SK-N-SH (cell line): Measurements from ENCODE around the gene SEMA3D. TPM values are rescaled to one million over a fixed set of nuclear protein-coding genes. Genes with fewer than 3 reads are reported as not detected.

Experiments
- CTCF ChIA-PET: fragments of 300-600, 350-600 bp; formaldehyde crosslinking; extraction: SDS; loops from one replicate; lab custom pipeline; 2021; lab: Yijun Ruan, JAX
- POLR2A ChIA-PET: fragments of 350-600 bp; sonication (Branson Sonifier 250); formaldehyde crosslinking; extraction: SDS; loops from one replicate; lab custom pipeline; 2020; ENCODE audit warnings: antibody characterized with exemption, inconsistent platforms; lab: Yijun Ruan, JAX
- DNase-seq: peaks from one replicate; pipeline ENCODE4 v3.0.0; 2012
- H2AFZ ChIP-seq: fragments of 200-600 bp; sonication (generic); 2 replicates; pipeline ENCODE4 v1.8.1; 2016; ENCODE audit warnings: antibody characterized with exemption, mild to moderate bottlenecking, low read depth
- H3F3A ChIP-seq: fragments of 200-600 bp; sonication (generic); replicated peaks from 2 replicates; pipeline ENCODE3; 2016; ENCODE audit warnings: antibody characterized with exemption, mild to moderate bottlenecking; ENCODE audit not compliant: insufficient read depth
- H3K27ac ChIP-seq, 2 experiments: fragments of 200-500 bp in 1 of 2; fragments of 200-600 bp in 1 of 2; sonication (Bioruptor generic) in 1 of 2; sonication (generic), shearing (Covaris generic) in 1 of 2; 2 replicates each; pipeline versions ENCODE4 v1.5.1 to v1.6.1; 2014 to 2016; ENCODE audit warnings: low read depth in 2 of 2, inconsistent platforms in 1 of 2, low read length in 1 of 2, mild to moderate bottlenecking in 1 of 2, mixed read lengths in 1 of 2
- H3K27me3 ChIP-seq: fragments of 200-600 bp; sonication (generic), shearing (Covaris generic); 2 replicates; pipeline ENCODE4 v1.6.1; 2016; ENCODE audit warnings: mixed run types; ENCODE audit not compliant: insufficient read depth
- H3K36me3 ChIP-seq, 2 experiments: fragments of 200-500 bp in 1 of 2; fragments of 200-600 bp in 1 of 2; sonication (Bioruptor generic) in 1 of 2; sonication (generic) in 1 of 2; replicated peaks in 1 of 2; 2 replicates each; pipeline versions ENCODE3 to v1.5.1; 2014 to 2016; ENCODE audit warnings: low read length in 1 of 2, mild to moderate bottlenecking in 1 of 2; ENCODE audit not compliant: insufficient read depth in 2 of 2, control insufficient read depth in 1 of 2
- H3K4me1 ChIP-seq, 2 experiments: fragments of 200-500 bp in 1 of 2; fragments of 200-600 bp in 1 of 2; sonication (Bioruptor generic) in 1 of 2; sonication (generic), shearing (Covaris generic) in 1 of 2; 2 replicates each; pipeline versions ENCODE4 v1.5.1 to v1.6.1; 2014 to 2016; ENCODE audit warnings: low read depth in 1 of 2, low read length in 1 of 2, mixed run types in 1 of 2; ENCODE audit not compliant: insufficient read depth in 2 of 2, control insufficient read depth in 1 of 2
- H3K4me2 ChIP-seq: fragments of 200-600 bp; sonication (generic), shearing (Covaris generic); 2 replicates; pipeline ENCODE4 v1.6.1; 2017; ENCODE audit warnings: mixed run types
- H3K4me3 ChIP-seq, 2 experiments: fragments of 200-500 bp in 1 of 2; fragments of 200-600 bp in 1 of 2; sonication (Bioruptor generic) in 1 of 2; sonication (generic), shearing (Covaris generic) in 1 of 2; 2 replicates each; pipeline versions ENCODE4 v1.5.1 to v1.8.1; 2014 to 2016; ENCODE audit warnings: low read depth in 2 of 2, inconsistent platforms in 1 of 2, low read length in 1 of 2, mild to moderate bottlenecking in 1 of 2, mixed read lengths in 1 of 2, moderate library complexity in 1 of 2
- H3K79me2 ChIP-seq: fragments of 200-600 bp; sonication (generic); 2 replicates; pipeline ENCODE4 v1.8.1; 2017; ENCODE audit warnings: mild to moderate bottlenecking; ENCODE audit not compliant: insufficient read depth
- H3K9ac ChIP-seq: fragments of 200-600 bp; sonication (generic); 2 replicates; pipeline ENCODE4 v1.6.1; 2017; ENCODE audit warnings: mixed run types
- H3K9me2 ChIP-seq: fragments of 200-600 bp; sonication (generic); 2 replicates; pipeline ENCODE4 v1.6.1; 2017; ENCODE audit warnings: mixed run types
- H3K9me3 ChIP-seq: fragments of 200-600 bp; sonication (generic); 2 replicates; pipeline ENCODE4 v1.6.1; 2017; ENCODE audit warnings: mixed run types, mild to moderate bottlenecking, moderate library complexity
- H4K20me1 ChIP-seq: fragments of 200-600 bp; sonication (generic); 2 replicates; pipeline ENCODE4 v1.6.1; 2017; ENCODE audit warnings: mild to moderate bottlenecking, mixed run types; ENCODE audit not compliant: insufficient read depth
- CHD2 ChIP-seq: fragments of 150-350 bp; IDR thresholded peaks from 2 replicates; pipeline ENCODE4 v1.6.1; 2018; ENCODE audit warnings: low read length; ENCODE audit not compliant: partially characterized antibody
- EZH2phosphoT487 ChIP-seq: fragments of 200-600 bp; sonication (generic); IDR thresholded peaks from 2 replicates; pipeline ENCODE4 v1.6.1; 2017; ENCODE audit warnings: low read depth, mixed run types, mild to moderate bottlenecking, antibody characterized with exemption, moderate library complexity, borderline replicate concordance
- FOSL2 ChIP-seq: IDR thresholded peaks from 2 replicates; pipeline ENCODE4 v1.4.0; 2012; ENCODE audit warnings: low read depth, mild to moderate bottlenecking, moderate library complexity, borderline replicate concordance
- FOXM1 ChIP-seq: IDR thresholded peaks from 2 replicates; pipeline ENCODE4 v1.4.0; 2012; ENCODE audit warnings: low read depth, mild to moderate bottlenecking
- GABPA ChIP-seq: IDR thresholded peaks from 2 replicates; pipeline ENCODE4 v1.4.0; 2012; ENCODE audit warnings: low read depth, mild to moderate bottlenecking
- JUND ChIP-seq: IDR thresholded peaks from 2 replicates; pipeline ENCODE4 v1.4.0; 2012
- MEF2A ChIP-seq: IDR thresholded peaks from 2 replicates; pipeline ENCODE4 v1.4.0; 2012; ENCODE audit warnings: low read depth, borderline replicate concordance
- NRF1 ChIP-seq: IDR thresholded peaks from 2 replicates; pipeline ENCODE4 v1.6.1; 2012; ENCODE audit warnings: low read depth, mild to moderate bottlenecking, low read length
- PBX3 ChIP-seq: IDR thresholded peaks from 2 replicates; pipeline ENCODE4; 2012
- RAD21 ChIP-seq: IDR thresholded peaks from 2 replicates; pipeline ENCODE4 v1.6.1; 2012; ENCODE audit warnings: mild to moderate bottlenecking, low read length
- REST ChIP-seq: IDR thresholded peaks from 2 replicates; pipeline ENCODE4 v1.6.1; 2012; ENCODE audit warnings: mild to moderate bottlenecking, low read depth, low read length, moderate library complexity
- RFX5 ChIP-seq: IDR thresholded peaks from 2 replicates; pipeline ENCODE4 v1.6.1; 2012; ENCODE audit warnings: mild to moderate bottlenecking, improper control_type of control experiment, low read length
- SIN3A ChIP-seq: IDR thresholded peaks from 2 replicates; pipeline ENCODE4 v1.6.1; 2012; ENCODE audit warnings: low read depth, mild to moderate bottlenecking, low read length, moderate library complexity, borderline replicate concordance
- SMC3 ChIP-seq: IDR thresholded peaks from 2 replicates; pipeline ENCODE4 v1.6.1; 2012; ENCODE audit warnings: low read depth, low read length, improper control_type of control experiment
- TAF1 ChIP-seq: IDR thresholded peaks from 2 replicates; pipeline ENCODE4 v1.6.1; 2012; ENCODE audit warnings: low read depth, mild to moderate bottlenecking, low read length, moderate library complexity, borderline replicate concordance
- USF1 ChIP-seq: IDR thresholded peaks from 2 replicates; pipeline ENCODE4 v1.4.0; 2012; ENCODE audit warnings: low read depth, borderline replicate concordance
- ZBTB33 ChIP-seq: IDR thresholded peaks from 2 replicates; pipeline ENCODE4 v1.4.0; 2012; ENCODE audit warnings: low read depth, borderline replicate concordance
- WGBS: methylation state at CpG from one replicate; pipeline ENCODE4 v1.1.6; 2017; ENCODE audit warnings: low lambda C conversion rate; 5-methylcytosine and 5-hydroxymethylcytosine counted together
- polyA plus RNA-seq, 3 experiments: library from polyadenylated mRNA; depleted of rRNA; stranded (reverse); fragments of >200 nt; gene quantifications; 2 replicates each; pipeline ENCODE4 v1.2.3, GENCODE V29; 2012

SEMA3D gene
- polyA plus RNA-seq, 1 of the 3 experiments (the other 2 are of a cell fraction) = 30.1 TPM

- peak; percentile 39; the same call in 1 of the 2 replicates for TF ChIP-seq FOSL2
- TF ChIP-seq CHD2 = no peak
- no peak for TF ChIP-seq GABPA
- no peak for TF ChIP-seq TAF1
- TF ChIP-seq MEF2A = 0 out of 2 replicates have a peak, but pooled peaks have one; percentile 5
- no peak for TF ChIP-seq NRF1
- TF ChIP-seq USF1 = no peak
- no peak for TF ChIP-seq EZH2phosphoT487
- no peak for TF ChIP-seq SMC3
- no peak for TF ChIP-seq RAD21
- peak; percentile 85; the same call in 1 of the 2 replicates for TF ChIP-seq FOXM1
Measured at GRCh38 chr7:85102813-85103350, 84.0 kb downstream of the SEMA3D start (continued).

- peaks cover 6 to 31% of the 10 kb centered on the region in 2 experiments for H3K4me1 ChIP-seq
- H3K4me3 ChIP-seq = no peak overlapping the region
- H4K20me1 ChIP-seq = no peaks in the 10 kb centered on the region
- H3K9me2 ChIP-seq = 0 out of 2 replicates have a peak, but pooled peaks cover 6% of the 10 kb centered on the region
- no peak overlapping the region for H2AFZ ChIP-seq
- no peaks in the 10 kb centered on the region for H3K9me3 ChIP-seq
- DNase-seq = no peak
- TF ChIP-seq MEF2A (no peak), ZBTB33 (no peak), RAD21 (no peak), SIN3A (no peak), RFX5 (no peak), FOSL2 (no peak), FOXM1 (no peak), GABPA (no peak), JUND (no peak), REST (no peak), PBX3 (no peak)
- no peaks in the 10 kb centered on the region for H3K27me3 ChIP-seq
- 82% methylated on average over 2 of the region's 2 CpGs for WGBS
- H3K36me3 ChIP-seq = peaks cover 0 to 4% of the 10 kb centered on the region in 2 experiments
- ChIA-PET CTCF (interaction anchor here (1.4 kb wide), 1 partner anchor 85 kb away, joined by 3 read pairs; no protein-coding TSS in a partner anchor), POLR2A (no interaction called here)
- no peak overlapping the region for H3K4me2 ChIP-seq
- peaks cover 33% of the 10 kb centered on the region for H3F3A ChIP-seq
- H3K9ac ChIP-seq = no peak overlapping the region
- H3K79me2 ChIP-seq = no peaks in the 10 kb centered on the region
- no peak overlapping the region for H3K27ac ChIP-seq
Measured at GRCh38 chr7:85101347-85101746, 85.5 kb downstream of the SEMA3D start.
